H9 (cell line): ENCODE results near the gene ACSL6. TPM values are rescaled to one million over a fixed set of nuclear protein-coding genes. Genes with fewer than 3 reads are reported as not detected.

ENCODE experiments used
- DNase-seq: peaks from one replicate; pipeline ENCODE4 v3.0.0-alpha.2; 2017
- H2AFZ ChIP-seq: one replicate; pipeline ENCODE4 v1.6.1; 2013; ENCODE audit warnings: mild to moderate bottlenecking, low read length, control low read depth, moderate library complexity
- H2AK5ac ChIP-seq: 2 replicates; pipeline ENCODE4 v1.6.1; 2013; ENCODE audit warnings: low read length, control low read depth, mixed read lengths; ENCODE audit not compliant: insufficient read length
- H2BK120ac ChIP-seq: one replicate; pipeline ENCODE4 v1.6.1; 2013; ENCODE audit warnings: low read depth, mild to moderate bottlenecking, low read length, control low read depth, inconsistent platforms; ENCODE audit not compliant: poor library complexity, severe bottlenecking
- H2BK12ac ChIP-seq: 2 replicates; pipeline ENCODE4 v1.6.1; 2013; ENCODE audit warnings: low read length, control low read depth, mixed read lengths, low read depth; ENCODE audit not compliant: insufficient read length
- H2BK15ac ChIP-seq: 2 replicates; pipeline ENCODE4 v1.6.1; 2013; ENCODE audit warnings: low read depth, low read length, control low read depth
- H2BK20ac ChIP-seq: one replicate; pipeline ENCODE4 v1.6.1; 2013; ENCODE audit warnings: low read depth, mild to moderate bottlenecking, low read length, control low read depth, inconsistent platforms; ENCODE audit not compliant: poor library complexity, severe bottlenecking
- H2BK5ac ChIP-seq: 2 replicates; pipeline ENCODE4 v1.6.1; 2013; ENCODE audit warnings: low read length, control low read depth, mixed read lengths; ENCODE audit not compliant: insufficient read length
- H3K14ac ChIP-seq: 2 replicates; pipeline ENCODE4 v1.6.1; 2013; ENCODE audit warnings: low read length, control low read depth; ENCODE audit not compliant: insufficient read depth
- H3K18ac ChIP-seq: 2 replicates; pipeline ENCODE4 v1.6.1; 2013; ENCODE audit warnings: low read depth, mild to moderate bottlenecking, mixed read lengths, low read length, control low read depth; ENCODE audit not compliant: insufficient read length
- H3K23ac ChIP-seq: 2 replicates; pipeline ENCODE4 v1.6.1; 2013; ENCODE audit warnings: low read length, control low read depth, mixed read lengths, low read depth; ENCODE audit not compliant: insufficient read length
- H3K23me2 ChIP-seq: 2 replicates; pipeline ENCODE4 v1.6.1; 2013; ENCODE audit warnings: low read depth, mild to moderate bottlenecking, mixed read lengths, low read length, control low read depth; ENCODE audit not compliant: insufficient read length, poor library complexity, severe bottlenecking
- H3K27ac ChIP-seq: 2 replicates; pipeline ENCODE4 v1.5.1; 2013; ENCODE audit warnings: low read length, control low read depth, mixed read lengths, low read depth; ENCODE audit not compliant: insufficient read length
- H3K27me3 ChIP-seq: 2 replicates; pipeline ENCODE4 v1.6.1; 2013; ENCODE audit warnings: low read length, control low read depth, inconsistent platforms; ENCODE audit not compliant: insufficient read depth
- H3K4ac ChIP-seq: 2 replicates; pipeline ENCODE4 v1.6.1; 2013; ENCODE audit warnings: low read depth, mild to moderate bottlenecking, control low read depth, inconsistent platforms, low read length, moderate library complexity
- H3K4me1 ChIP-seq: 2 replicates; pipeline ENCODE4 v1.6.1; 2013; ENCODE audit warnings: low read length, control low read depth, inconsistent platforms; ENCODE audit not compliant: insufficient read depth
- H3K4me2 ChIP-seq: 2 replicates; pipeline ENCODE4 v1.6.1; 2013; ENCODE audit warnings: low read length, control low read depth, mixed read lengths; ENCODE audit not compliant: insufficient read length, insufficient read depth
- H3K56ac ChIP-seq: 2 replicates; pipeline ENCODE4 v1.6.1; 2013; ENCODE audit warnings: low read depth, mild to moderate bottlenecking, mixed read lengths, low read length, control low read depth; ENCODE audit not compliant: insufficient read length
- H3K79me1 ChIP-seq: 2 replicates; pipeline ENCODE4 v1.6.1; 2013; ENCODE audit warnings: low read depth, mild to moderate bottlenecking, moderate library complexity, low read length, control low read depth, inconsistent platforms; ENCODE audit not compliant: insufficient read depth, poor library complexity, severe bottlenecking
- H3K79me2 ChIP-seq: 2 replicates; pipeline ENCODE4 v1.6.1; 2013; ENCODE audit warnings: low read length, control low read depth, inconsistent platforms; ENCODE audit not compliant: insufficient read depth
- H3K9ac ChIP-seq: 2 replicates; pipeline ENCODE4 v1.6.1; 2013; ENCODE audit warnings: low read length, control low read depth, mixed read lengths; ENCODE audit not compliant: insufficient read length; ENCODE audit errors: extremely low read depth
- H3K9me3 ChIP-seq: one replicate; pipeline ENCODE4 v1.6.1; 2013; ENCODE audit warnings: low read depth, low read length, inconsistent platforms; ENCODE audit not compliant: control insufficient read depth
- H3T11ph ChIP-seq: one replicate; pipeline ENCODE4 v1.6.1; 2013; ENCODE audit warnings: mild to moderate bottlenecking, low read length, control low read depth, inconsistent platforms
- H4K20me1 ChIP-seq: one replicate; pipeline ENCODE4 v1.6.1; 2013; ENCODE audit not compliant: control insufficient read depth, insufficient read length, insufficient read depth
- H4K5ac ChIP-seq: 2 replicates; pipeline ENCODE4 v1.6.1; 2013; ENCODE audit warnings: low read depth, mild to moderate bottlenecking, mixed read lengths, low read length, control low read depth; ENCODE audit not compliant: insufficient read length
- H4K8ac ChIP-seq: replicated peaks from 2 replicates; pipeline ENCODE4 v1.6.1; 2013; ENCODE audit warnings: low read length, control low read depth, mixed read lengths, low read depth; ENCODE audit not compliant: insufficient read length
- H4K91ac ChIP-seq: 2 replicates; pipeline ENCODE4 v1.6.1; 2013; ENCODE audit warnings: low read depth, mild to moderate bottlenecking, moderate library complexity, mixed read lengths, low read length, control low read depth; ENCODE audit not compliant: insufficient read length
- H3K27ac Mint-ChIP-seq, 3 experiments: 2 replicates in 2 of 3; 3 replicates in 1 of 3; pipeline ENCODE4 v1.8.0; 2020 to 2021; ENCODE audit warnings: mixed read lengths in 3 of 3, mild to moderate bottlenecking in 1 of 3, moderate library complexity in 1 of 3
- H3K27me3 Mint-ChIP-seq: 2 replicates; pipeline ENCODE4 v1.8.0; 2021; ENCODE audit warnings: low read depth, mild to moderate bottlenecking, moderate library complexity, mixed read lengths
- H3K36me3 Mint-ChIP-seq, 3 experiments: 2 replicates in 2 of 3; 3 replicates in 1 of 3; pipeline ENCODE4 v1.8.0; 2020 to 2021; ENCODE audit warnings: low read depth in 3 of 3, mixed read lengths in 3 of 3; ENCODE audit not compliant: insufficient read depth in 1 of 3
- H3K4me1 Mint-ChIP-seq, 2 experiments: 2 replicates each; pipeline ENCODE4 v1.8.0; 2020; ENCODE audit warnings: mixed read lengths in 2 of 2
- H3K4me3 Mint-ChIP-seq, 2 experiments: 2 replicates in 1 of 2; 3 replicates in 1 of 2; pipeline ENCODE4 v1.8.0; 2020 to 2021; ENCODE audit warnings: mild to moderate bottlenecking in 2 of 2, mixed read lengths in 2 of 2, moderate library complexity in 1 of 2
- H3K9me3 Mint-ChIP-seq, 2 experiments: 2 replicates in 1 of 2; 3 replicates in 1 of 2; pipeline ENCODE4 v1.8.0; 2020; ENCODE audit warnings: mild to moderate bottlenecking in 2 of 2, mixed read lengths in 2 of 2, moderate library complexity in 1 of 2
- WGBS: extraction: QIAGEN DNeasy Blood & Tissue Kit; methylation state at CpG from one replicate; pipeline ENCODE4 v1.1.7; 2013; ENCODE audit warnings: missing lambda C conversion rate, low lambda C conversion rate, mixed read lengths; ENCODE audit not compliant: insufficient read length; ENCODE audit errors: extremely low coverage; 5-methylcytosine and 5-hydroxymethylcytosine counted together
- total RNA-seq: library from RNA; stranded (reverse); gene quantifications from 2 replicates; pipeline ENCODE4 v1.2.1, GENCODE V29; 2021
- TF ChIP-seq, protein P1 (sequence below): fragments of 200-600 bp; sonication (generic); conservative IDR thresholded peaks from 3 replicates; pipeline ENCODE4 v1.8.0; 2021; ENCODE audit warnings: antibody characterized with exemption, mild to moderate bottlenecking

Gene ACSL6
- total RNA-seq, 1 experiment from 2014 or later: 1.6 TPM

DNA sequence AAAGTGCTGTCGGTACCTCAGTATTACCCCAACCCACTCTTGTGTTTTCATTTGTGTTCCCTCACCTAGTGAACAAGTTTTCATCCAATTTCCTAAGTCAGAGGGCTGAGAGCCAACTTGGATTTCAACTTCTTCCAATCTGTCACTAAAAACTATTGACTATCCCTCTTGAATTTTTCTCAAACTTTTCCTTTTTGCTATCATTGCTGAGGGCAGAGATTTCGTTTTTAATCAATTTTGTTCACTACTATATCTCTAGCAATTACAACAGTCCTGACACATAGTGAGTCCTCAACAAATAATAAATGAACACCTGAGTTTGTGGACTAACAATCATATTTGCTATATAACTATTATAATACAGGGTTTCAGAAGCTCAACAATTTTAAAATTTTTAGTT lies 95.0 kb downstream of the ACSL6 start:
- no peaks in the 10 kb centered on the region for H3K79me1 ChIP-seq
- H3K4ac ChIP-seq: no peak overlapping the region
- peaks cover 2% of the 10 kb centered on the region for H3K27me3 Mint-ChIP-seq
- no peak overlapping the region for H3K27ac Mint-ChIP-seq
- TF ChIP-seq, protein P1, sequence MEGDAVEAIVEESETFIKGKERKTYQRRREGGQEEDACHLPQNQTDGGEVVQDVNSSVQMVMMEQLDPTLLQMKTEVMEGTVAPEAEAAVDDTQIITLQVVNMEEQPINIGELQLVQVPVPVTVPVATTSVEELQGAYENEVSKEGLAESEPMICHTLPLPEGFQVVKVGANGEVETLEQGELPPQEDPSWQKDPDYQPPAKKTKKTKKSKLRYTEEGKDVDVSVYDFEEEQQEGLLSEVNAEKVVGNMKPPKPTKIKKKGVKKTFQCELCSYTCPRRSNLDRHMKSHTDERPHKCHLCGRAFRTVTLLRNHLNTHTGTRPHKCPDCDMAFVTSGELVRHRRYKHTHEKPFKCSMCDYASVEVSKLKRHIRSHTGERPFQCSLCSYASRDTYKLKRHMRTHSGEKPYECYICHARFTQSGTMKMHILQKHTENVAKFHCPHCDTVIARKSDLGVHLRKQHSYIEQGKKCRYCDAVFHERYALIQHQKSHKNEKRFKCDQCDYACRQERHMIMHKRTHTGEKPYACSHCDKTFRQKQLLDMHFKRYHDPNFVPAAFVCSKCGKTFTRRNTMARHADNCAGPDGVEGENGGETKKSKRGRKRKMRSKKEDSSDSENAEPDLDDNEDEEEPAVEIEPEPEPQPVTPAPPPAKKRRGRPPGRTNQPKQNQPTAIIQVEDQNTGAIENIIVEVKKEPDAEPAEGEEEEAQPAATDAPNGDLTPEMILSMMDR: no peak
- no peak overlapping the region for H4K5ac ChIP-seq
- no peak overlapping the region for H4K8ac ChIP-seq
- no peak overlapping the region for H2BK120ac ChIP-seq
- H3K9ac ChIP-seq: no peak overlapping the region
- no peak overlapping the region for H2AK5ac ChIP-seq
- H3K14ac ChIP-seq: no peak overlapping the region
- H3K27me3 ChIP-seq: no peaks in the 10 kb centered on the region
- H3K56ac ChIP-seq: no peak overlapping the region
- no CpG with 5 or more reads among the region's 2 CpGs for WGBS
- H2AFZ ChIP-seq: no peak overlapping the region
- no peaks in the 10 kb centered on the region for H3K4me1 ChIP-seq
- H2BK12ac ChIP-seq: no peak overlapping the region
- no peaks in the 10 kb centered on the region for H3K23me2 ChIP-seq
- no peak overlapping the region for H3K18ac ChIP-seq
- no peaks in the 10 kb centered on the region for H3K9me3 Mint-ChIP-seq
- no peaks in the 10 kb centered on the region for H3K9me3 ChIP-seq
- H3K36me3 Mint-ChIP-seq: no peaks in the 10 kb centered on the region
- H3K4me1 Mint-ChIP-seq: no peaks in the 10 kb centered on the region
- H3K23ac ChIP-seq: no peak overlapping the region
- H2BK15ac ChIP-seq: no peak overlapping the region
- H3K79me2 ChIP-seq: no peaks in the 10 kb centered on the region
- H3K4me2 ChIP-seq: no peak overlapping the region
- no peak overlapping the region for H3T11ph ChIP-seq
- no peak overlapping the region for H3K4me3 Mint-ChIP-seq
- H4K91ac ChIP-seq: no peak overlapping the region
- H2BK20ac ChIP-seq: no peak overlapping the region
- H4K20me1 ChIP-seq: no peaks in the 10 kb centered on the region
- no peak overlapping the region for H3K27ac ChIP-seq
- no peak overlapping the region for H2BK5ac ChIP-seq
- DNase-seq: no peak
